Skeletal muscle satellite cell (primary cell): ENCODE results near the gene CCHCR1.
"Not testable (repeated sequence)": the region's sequence is repeated elsewhere in the genome, so short reads cannot be mapped to it uniquely, and the experiment has no call there.

ENCODE experiments used
- H3K27me3 ChIP-seq: 2 replicates; pipeline ENCODE4 v1.7.0; 2013; ENCODE audit warnings: low read length; ENCODE audit not compliant: control insufficient read depth, insufficient read depth
- H3K36me3 ChIP-seq: 2 replicates; pipeline ENCODE4 v1.7.0; 2013; ENCODE audit warnings: mild to moderate bottlenecking, control low read depth, low read length; ENCODE audit not compliant: insufficient read depth
- H3K4me1 ChIP-seq: 2 replicates; pipeline ENCODE4 v1.7.0; 2013; ENCODE audit warnings: low read length; ENCODE audit not compliant: control insufficient read depth, insufficient read depth
- H3K4me2 ChIP-seq: 2 replicates; pipeline ENCODE4 v1.7.0; 2013; ENCODE audit warnings: mild to moderate bottlenecking, low read length
- H3K4me3 ChIP-seq: 2 replicates; pipeline ENCODE4 v1.7.0; 2013; ENCODE audit warnings: low read length
- H3K9ac ChIP-seq: 2 replicates; pipeline ENCODE4 v1.7.0; 2013; ENCODE audit warnings: mild to moderate bottlenecking, low read depth, low read length, moderate library complexity
- H3K9me3 ChIP-seq: replicated peaks from 2 replicates; pipeline ENCODE4 v1.7.0; 2013; ENCODE audit warnings: mild to moderate bottlenecking, control low read depth, low read length

The CCHCR1 gene

GRCh38 chr6:31169858-31170599 lies 12.4 kb upstream of the CCHCR1 start:
- not testable (repeated sequence) for H3K4me2 ChIP-seq, H3K9me3 ChIP-seq, H3K4me3 ChIP-seq, H3K36me3 ChIP-seq, H3K27me3 ChIP-seq, H3K4me1 ChIP-seq, H3K9ac ChIP-seq

GRCh38 chr6:31169123-31169857 lies 11.7 kb upstream of the CCHCR1 start:
- Histone ChIP-seq H3K27me3 (no peaks in the 10 kb centered on the region), H3K36me3 (no peaks in the 10 kb centered on the region), H3K4me2 (no peak overlapping the region), H3K4me1 (peaks cover 3% of the 10 kb centered on the region), H3K9ac (no peak overlapping the region), H3K9me3 (no peaks in the 10 kb centered on the region), H3K4me3 (no peak overlapping the region)

DNA sequence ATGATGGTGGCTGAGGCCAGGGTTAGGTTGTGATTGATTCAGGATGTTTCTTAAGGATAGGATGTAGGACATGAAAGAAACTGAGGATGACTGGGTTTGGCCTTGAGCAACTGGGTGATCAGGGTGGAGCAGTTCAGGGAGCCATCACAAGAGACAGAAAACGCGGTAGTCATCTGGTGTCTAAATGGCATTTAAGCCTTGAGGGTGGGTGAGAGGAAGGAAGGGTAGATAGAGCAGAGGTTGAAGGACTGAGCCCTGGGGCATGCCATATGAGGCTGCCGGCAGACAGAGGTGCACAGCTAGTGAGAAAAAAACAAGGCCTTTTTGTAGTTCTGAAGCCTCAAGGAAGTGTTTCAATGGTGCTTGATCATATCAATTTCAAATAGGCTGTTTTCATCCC lies 11.0 kb upstream of the CCHCR1 start:
- no peak overlapping the region for H3K4me2 ChIP-seq
- H3K36me3 ChIP-seq: no peaks in the 10 kb centered on the region
- no peaks in the 10 kb centered on the region for H3K27me3 ChIP-seq
- peaks cover 3% of the 10 kb centered on the region for H3K4me1 ChIP-seq
- no peak overlapping the region for H3K9ac ChIP-seq
- H3K4me3 ChIP-seq: no peak overlapping the region
- H3K9me3 ChIP-seq: no peaks in the 10 kb centered on the region

- Histone ChIP-seq H3K9ac (no peak overlapping the region), H3K4me3 (no peak overlapping the region), H3K4me1 (no peaks in the 10 kb centered on the region), H3K9me3 (no peaks in the 10 kb centered on the region), H3K36me3 (peaks cover 16% of the 10 kb centered on the region), H3K4me2 (no peak overlapping the region), H3K27me3 (no peaks in the 10 kb centered on the region)
Measured at GRCh38 chr6:31165986-31166385, 8.4 kb upstream of the CCHCR1 start.

DNA sequence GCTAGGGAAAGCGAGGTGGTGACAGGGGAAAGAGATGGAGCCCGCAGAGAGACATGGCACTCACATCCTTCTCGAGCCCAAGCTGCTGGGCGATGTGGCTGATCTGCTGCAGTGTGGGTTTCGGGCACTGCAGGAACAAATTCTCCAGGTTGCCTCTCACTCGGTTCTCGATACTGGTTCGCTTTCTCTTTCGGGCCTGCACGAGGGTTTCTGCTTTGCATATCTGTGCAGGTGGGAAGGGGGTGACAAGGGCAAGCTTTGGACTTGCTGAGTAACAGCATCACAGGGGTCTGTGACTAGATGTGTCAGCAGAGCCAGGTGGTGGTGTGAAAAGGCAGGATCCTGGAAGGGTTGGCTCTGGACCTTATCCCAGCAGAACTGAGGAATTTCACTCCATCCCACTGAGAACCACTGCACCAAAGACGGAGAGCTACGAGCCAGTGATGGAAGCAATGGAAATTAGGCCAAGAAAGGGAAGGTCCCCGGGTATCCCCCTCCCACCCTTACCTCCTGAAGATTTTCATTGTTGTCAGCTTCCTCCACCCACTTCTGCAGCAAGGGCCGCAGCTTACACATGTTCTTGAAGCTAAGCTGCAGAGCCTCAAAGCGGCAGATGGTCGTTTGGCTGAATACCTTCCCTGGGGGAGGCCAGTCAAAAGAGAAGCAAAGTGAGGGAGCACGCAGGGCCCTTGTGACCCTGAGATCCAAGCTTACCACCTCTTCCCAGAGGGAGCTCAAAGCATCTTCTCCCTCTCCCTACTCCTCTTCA lies 7.6 kb upstream of the CCHCR1 start:
- H3K9me3 ChIP-seq, H3K4me2 ChIP-seq, H3K9ac ChIP-seq, H3K4me3 ChIP-seq, H3K27me3 ChIP-seq, H3K4me1 ChIP-seq: not testable (repeated sequence)
- H3K36me3 ChIP-seq: peaks cover 16% of the 10 kb centered on the region

DNA sequence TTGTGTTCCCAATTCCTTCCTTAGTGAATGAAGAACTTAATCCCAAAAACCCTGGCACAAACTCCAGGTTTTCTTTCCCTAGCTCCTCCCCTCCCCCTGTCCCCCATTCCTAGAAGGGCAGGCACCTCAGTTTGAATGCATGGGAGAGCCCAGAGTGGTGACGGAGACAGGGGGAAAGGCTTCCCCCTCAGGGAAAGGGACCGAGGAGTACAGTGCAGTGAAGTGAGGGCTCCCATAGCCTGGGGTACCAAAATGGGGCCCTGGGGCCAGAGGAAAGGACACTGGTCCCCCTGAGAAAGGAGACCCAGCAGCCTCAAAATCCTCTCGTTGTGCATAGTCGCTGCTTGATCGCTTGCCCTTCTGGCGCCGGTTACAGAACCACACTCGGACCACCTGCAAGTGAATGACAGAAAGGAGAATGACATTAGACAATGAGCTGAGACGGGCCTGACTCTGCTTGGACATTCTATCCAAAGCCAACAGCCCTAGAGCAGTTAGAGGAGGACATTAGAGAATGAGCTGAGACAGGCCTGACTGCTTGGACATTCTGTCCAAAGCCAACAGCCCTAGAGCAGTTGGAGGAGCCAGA lies 7.0 kb upstream of the CCHCR1 start:
- not testable (repeated sequence) for H3K4me3 ChIP-seq, H3K27me3 ChIP-seq, H3K4me2 ChIP-seq, H3K9me3 ChIP-seq, H3K9ac ChIP-seq, H3K4me1 ChIP-seq
- H3K36me3 ChIP-seq: peaks cover 16% of the 10 kb centered on the region

DNA sequence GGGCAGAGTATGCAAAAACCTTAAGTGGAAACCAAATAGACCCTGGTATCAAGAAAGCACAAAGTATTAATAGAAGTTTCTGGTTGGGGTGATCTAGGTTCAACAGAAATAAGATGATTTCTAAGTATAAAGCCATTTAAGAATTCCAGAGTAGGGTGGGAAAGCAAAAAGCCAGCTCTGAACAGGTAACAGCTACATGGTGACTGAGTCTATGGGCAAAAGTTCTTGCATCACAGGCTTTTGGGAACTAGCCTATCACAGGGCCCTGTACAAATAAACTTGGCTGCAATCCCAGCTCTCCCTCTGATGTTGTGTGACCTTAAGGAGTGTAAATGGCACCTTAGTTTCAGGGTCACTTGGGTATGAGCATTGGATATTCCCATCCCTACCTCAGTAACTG lies 6.3 kb upstream of the CCHCR1 start:
- no peak overlapping the region for H3K4me3 ChIP-seq
- peaks cover 11% of the 10 kb centered on the region for H3K4me1 ChIP-seq
- no peak overlapping the region for H3K4me2 ChIP-seq
- no peaks in the 10 kb centered on the region for H3K27me3 ChIP-seq
- H3K9me3 ChIP-seq: no peaks in the 10 kb centered on the region
- H3K36me3 ChIP-seq: peaks cover 16% of the 10 kb centered on the region
- H3K9ac ChIP-seq: no peak overlapping the region

- Histone ChIP-seq H3K9ac (no peak overlapping the region), H3K27me3 (no peaks in the 10 kb centered on the region), H3K4me3 (no peak overlapping the region), H3K4me1 (peaks cover 13% of the 10 kb centered on the region), H3K36me3 (peaks cover 16% of the 10 kb centered on the region), H3K4me2 (no peak overlapping the region), H3K9me3 (no peaks in the 10 kb centered on the region)
Measured at GRCh38 chr6:31162463-31163165, 5.0 kb upstream of the CCHCR1 start.

- Histone ChIP-seq H3K4me2 (no peak overlapping the region), H3K27me3 (no peaks in the 10 kb centered on the region), H3K4me1 (peaks cover 17% of the 10 kb centered on the region), H3K9me3 (no peaks in the 10 kb centered on the region), H3K4me3 (no peak overlapping the region), H3K36me3 (peaks cover 16% of the 10 kb centered on the region), H3K9ac (no peak overlapping the region)
Measured at GRCh38 chr6:31161216-31162126, 3.9 kb upstream of the CCHCR1 start.
